ENCODE results near the gene PTCHD1. TPM values are rescaled to one million over a fixed set of nuclear protein-coding genes. Genes with fewer than 3 reads are reported as not detected.

PTCHD1 gene
- total and polyA plus RNA-seq, 4 donors, result under 0.01 to 0.02 (median under 0.01) TPM; not detected in 1

GRCh38 chrX:23344238-23344903, 9.7 kb downstream of the PTCHD1 start:
- Histone ChIP-seq H3K9me3 (ENCODE audit: control insufficient read depth in 4 of 4, low read length in 3 of 4) (no peaks in the 10 kb centered on the region), H3K4me1 (ENCODE audit: control insufficient read depth in 4 of 4, insufficient read depth in 4 of 4, low read length in 3 of 4) (no peaks in the 10 kb centered on the region), H3K27ac (ENCODE audit: low read depth in 1 of 2, low read length in 2 of 2) (no peak overlapping the region), H3K4me3 (ENCODE audit: low read depth in 1 of 3, low read length in 3 of 3) (no peak overlapping the region), H3K9ac (ENCODE audit: low read depth in 1 of 2, low read length in 2 of 2) (no peak overlapping the region), H3K36me3 (ENCODE audit: control insufficient read depth in 4 of 4, insufficient read depth in 3 of 4, low read depth in 1 of 4, low read length in 3 of 4) (no peaks in the 10 kb centered on the region), H3K27me3 (ENCODE audit: control insufficient read depth in 4 of 4, insufficient read depth in 4 of 4, low read length in 3 of 4) (peaks cover 0 to 15% (median 0%) of the 10 kb centered on the region in 4 donors)
- 44% methylated on average over 5 of the region's 5 CpGs for WGBS
- no peak for TF ChIP-seq HNF4A (conservative IDR thresholded peaks at IDR 0.05)
- TF ChIP-seq ZBTB33 (IDR thresholded peaks at IDR 0.05), result no peak
- no peak for TF ChIP-seq TAF1 (conservative IDR thresholded peaks at IDR 0.05)
- TF ChIP-seq RXRA (IDR thresholded peaks at IDR 0.05), result no peak
- TF ChIP-seq REST (IDR thresholded peaks at IDR 0.05), result no peak
- no peak for TF ChIP-seq MAX (IDR thresholded peaks at IDR 0.05)
- no peak for TF ChIP-seq FOXA1 (IDR thresholded peaks at IDR 0.05)
- no peak for TF ChIP-seq GABPA (IDR thresholded peaks at IDR 0.05 in 1 of 2, conservative IDR thresholded peaks at IDR 0.05 in 1 of 2)
- no peak for TF ChIP-seq EGR1 (IDR thresholded peaks at IDR 0.05; ENCODE audit: low read depth in 2 of 2)
- TF ChIP-seq JUND (IDR thresholded peaks at IDR 0.05), result no peak
- TF ChIP-seq ATF3 (IDR thresholded peaks at IDR 0.05), result no peak
- TF ChIP-seq YY1 (IDR thresholded peaks at IDR 0.05), result no peak
- DNase-seq (ENCODE audit: low spot score), result no peak

GRCh38 chrX:23344904-23345271, 10.2 kb downstream of the PTCHD1 start:
- H3K4me3 ChIP-seq (ENCODE audit: low read depth in 1 of 3, low read length in 3 of 3), result no peak overlapping the region
- no peaks in the 10 kb centered on the region for H3K4me1 ChIP-seq (ENCODE audit: control insufficient read depth in 4 of 4, insufficient read depth in 4 of 4, low read length in 3 of 4)
- H3K9me3 ChIP-seq (ENCODE audit: control insufficient read depth in 4 of 4, low read length in 3 of 4), result no peaks in the 10 kb centered on the region
- no peak overlapping the region for H3K27ac ChIP-seq (ENCODE audit: low read depth in 1 of 2, low read length in 2 of 2)
- H3K27me3 ChIP-seq (ENCODE audit: control insufficient read depth in 4 of 4, insufficient read depth in 4 of 4, low read length in 3 of 4), result peaks cover 0 to 15% (median 0%) of the 10 kb centered on the region in 4 donors
- DNase-seq (ENCODE audit: low spot score), result no peak
- WGBS, result 55% methylated on average over 2 of the region's 2 CpGs
- TF ChIP-seq YY1 (IDR thresholded peaks at IDR 0.05), result no peak
- no peak for TF ChIP-seq RAD21 (IDR thresholded peaks at IDR 0.05)
- no peak for TF ChIP-seq FOXA1 (IDR thresholded peaks at IDR 0.05)
- TF ChIP-seq RXRA (IDR thresholded peaks at IDR 0.05), result no peak
- no peak for TF ChIP-seq GABPA (IDR thresholded peaks at IDR 0.05 in 1 of 2, conservative IDR thresholded peaks at IDR 0.05 in 1 of 2)
- TF ChIP-seq CTCF (IDR thresholded peaks at IDR 0.05; ENCODE audit: low read depth, low read length, missing input control), result no peak
- no peak for TF ChIP-seq HNF4G (IDR thresholded peaks at IDR 0.05)
- TF ChIP-seq FOXA2 (IDR thresholded peaks at IDR 0.05), result no peak
- no peak for TF ChIP-seq NR2F2 (IDR thresholded peaks at IDR 0.05)
- no peak for TF ChIP-seq TAF1 (conservative IDR thresholded peaks at IDR 0.05)
- no peak for TF ChIP-seq EGR1 (IDR thresholded peaks at IDR 0.05; ENCODE audit: low read depth in 2 of 2)
- no peak for TF ChIP-seq MAX (IDR thresholded peaks at IDR 0.05)
- TF ChIP-seq ZBTB33 (IDR thresholded peaks at IDR 0.05), result no peak
- TF ChIP-seq ATF3 (IDR thresholded peaks at IDR 0.05), result no peak
- TF ChIP-seq SP1 (IDR thresholded peaks at IDR 0.05), result no peak
- no peak for TF ChIP-seq HNF4A (conservative IDR thresholded peaks at IDR 0.05)
- no peak for TF ChIP-seq JUND (IDR thresholded peaks at IDR 0.05)
- no peaks in the 10 kb centered on the region for H3K36me3 ChIP-seq (ENCODE audit: control insufficient read depth in 4 of 4, insufficient read depth in 3 of 4, low read depth in 1 of 4, low read length in 3 of 4)
- H3K9ac ChIP-seq (ENCODE audit: low read depth in 1 of 2, low read length in 2 of 2), result no peak overlapping the region
